ENCODE data around the gene PLEKHG3.
"Not testable (repeated sequence)": the region's sequence is repeated elsewhere in the genome, so short reads cannot be mapped to it uniquely, and the experiment has no call there.

PLEKHG3 gene

DNA sequence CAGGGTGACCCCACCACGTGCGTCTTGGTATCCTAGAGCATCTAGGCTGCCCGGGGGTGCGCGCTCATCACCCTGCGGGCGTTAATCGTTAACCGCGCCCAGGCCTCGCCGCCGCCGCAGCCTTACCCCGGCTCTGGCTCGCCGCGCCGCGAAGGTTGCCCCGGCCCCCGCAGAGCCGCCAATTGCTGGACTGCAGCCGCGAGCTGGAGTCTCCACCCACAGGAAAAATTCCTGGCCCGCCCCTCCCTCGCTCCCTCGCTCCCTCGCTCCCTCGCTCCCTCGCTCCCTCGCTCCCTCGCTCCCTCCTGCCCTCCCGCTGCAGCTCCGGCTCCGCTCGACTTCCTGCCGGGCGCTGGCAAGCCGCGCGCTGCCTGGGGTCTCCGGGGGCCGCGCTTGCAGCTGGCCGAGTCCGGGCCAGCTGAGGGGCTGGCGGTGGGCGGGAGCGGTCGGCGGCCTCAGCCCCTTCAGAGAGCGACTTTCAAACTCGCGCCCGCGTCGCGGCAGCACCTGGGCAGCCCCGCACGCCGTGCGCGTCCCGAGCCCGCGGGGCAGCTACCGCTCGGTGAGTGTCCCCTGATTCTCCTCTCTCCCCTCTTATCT, at the start of gene PLEKHG3:
PLEKHG3 (plus strand) TSS at position 282 of the 600 bp plus-strand sequence. CDS start 23,208 bp downstream, outside the sequence.
- peak; percentile 99 for FAIRE-seq
- peak; percentile 95 for DNase-seq (ENCODE audit: low spot score)

GRCh38 chr14:64654901-64655300, 49.3 kb upstream of the PLEKHG3 start:
- no peak for DNase-seq (ENCODE audit: low spot score)
- FAIRE-seq = no peak

DNA sequence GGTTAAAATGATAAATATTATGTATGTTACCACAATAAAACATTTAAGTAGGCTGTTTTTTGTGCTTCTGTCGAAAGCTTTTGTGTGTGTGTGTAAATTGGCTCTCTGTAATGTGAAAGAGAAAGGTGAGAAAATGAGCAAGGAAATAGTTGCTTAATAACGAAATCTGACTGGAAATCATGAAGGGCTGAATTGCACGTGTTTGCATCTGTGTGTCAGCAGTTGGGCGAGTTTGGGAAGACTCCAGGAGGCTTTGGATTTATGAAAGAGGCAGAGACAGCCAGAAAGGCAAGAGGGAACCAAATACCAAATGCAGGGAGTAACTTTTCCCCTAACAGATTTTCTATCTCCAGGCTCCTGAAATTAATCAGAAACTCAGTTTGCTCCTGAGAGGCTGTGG, 47.2 kb upstream of the PLEKHG3 start:
- no peak for FAIRE-seq
- peak; percentile 12 for DNase-seq (ENCODE audit: low spot score)

DNA sequence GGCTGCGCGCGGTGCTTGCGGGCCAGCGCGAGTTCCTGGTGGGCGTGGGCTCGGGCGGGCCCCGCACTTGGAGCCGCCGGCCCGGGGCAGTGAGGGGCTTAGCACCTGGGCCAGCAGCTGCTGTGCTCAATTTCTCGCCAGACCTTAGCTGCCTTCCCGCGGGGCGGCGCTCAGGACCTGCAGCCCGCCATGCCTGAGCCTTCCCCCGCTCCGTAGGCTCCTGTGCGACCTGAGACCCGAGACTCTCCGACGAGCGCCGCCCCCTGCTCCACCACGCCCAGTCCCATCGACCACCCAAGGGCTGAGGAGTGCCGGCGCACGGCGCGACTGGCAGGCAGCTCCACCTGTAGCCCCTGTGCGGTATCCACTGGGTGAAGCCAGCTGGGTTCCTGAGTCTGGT, 46.0 kb upstream of the PLEKHG3 start:
- DNase-seq (ENCODE audit: low spot score) (no peak), FAIRE-seq (no peak)

DNA sequence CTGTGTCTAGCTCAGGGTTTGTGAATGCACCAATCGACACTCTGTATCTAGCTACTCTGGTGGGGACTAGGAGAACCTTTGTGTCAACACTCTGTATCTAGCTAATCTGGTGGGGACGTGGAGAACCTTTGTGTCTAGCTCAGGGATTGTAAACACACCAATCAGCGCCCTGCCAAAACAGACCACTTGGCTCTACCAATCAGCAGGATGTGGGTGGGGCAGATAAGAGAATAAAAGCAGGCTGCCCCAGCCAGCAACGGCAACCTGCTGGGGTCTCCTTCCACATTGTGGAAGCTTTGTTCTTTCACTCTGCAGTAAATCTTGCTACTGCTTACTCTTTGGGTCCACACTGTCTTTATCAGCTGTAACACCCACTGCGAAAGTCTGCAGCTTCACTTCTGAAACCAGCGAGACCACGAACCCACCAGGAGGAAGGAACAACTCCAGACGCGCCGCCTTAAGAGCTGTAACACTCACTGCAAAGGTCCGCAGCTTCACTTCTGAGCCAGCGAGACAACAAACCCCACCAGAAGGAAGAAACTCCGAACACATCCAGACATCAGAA, 45.4 kb upstream of the PLEKHG3 start:
- not testable (repeated sequence) for DNase-seq (ENCODE audit: low spot score)
- FAIRE-seq = peak; percentile 84

- DNase-seq (ENCODE audit: low spot score) (peak; percentile 25), FAIRE-seq (peak; percentile 92)
Observed at GRCh38 chr14:64659366-64659765, 44.9 kb upstream of the PLEKHG3 start.

- no peak for FAIRE-seq
Observed at GRCh38 chr14:64663174-64663573, 41.0 kb upstream of the PLEKHG3 start.

DNA sequence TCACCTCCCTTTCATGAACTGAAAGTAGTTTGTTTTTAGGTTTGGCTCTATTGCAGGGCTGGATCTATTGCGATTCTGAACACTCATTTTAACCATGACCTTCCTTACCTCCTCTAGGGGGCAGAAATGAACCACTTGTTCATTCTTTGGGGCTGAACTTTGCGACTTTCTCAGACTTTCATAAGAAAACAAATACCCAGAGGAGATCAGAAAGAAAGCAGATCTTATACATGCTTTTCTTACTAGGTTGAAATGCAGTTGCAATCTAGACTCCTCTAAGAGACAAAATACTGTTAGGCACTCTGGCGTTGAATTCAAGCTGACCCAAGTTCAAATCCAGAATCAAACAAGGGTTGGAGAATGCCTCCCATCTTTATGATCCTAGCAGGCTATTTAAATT, 32.6 kb upstream of the PLEKHG3 start:
- DNase-seq (ENCODE audit: low spot score) (peak; percentile 76), FAIRE-seq (peak; percentile 81)

More at GRCh38 chr14:64663174-64663573, 41.0 kb upstream of the PLEKHG3 start:
- peak; percentile 93 for DNase-seq (ENCODE audit: low spot score)

GRCh38 chr14:64673316-64673715, 30.9 kb upstream of the PLEKHG3 start:
- no peak for DNase-seq (ENCODE audit: low spot score)
- no peak for FAIRE-seq

DNA sequence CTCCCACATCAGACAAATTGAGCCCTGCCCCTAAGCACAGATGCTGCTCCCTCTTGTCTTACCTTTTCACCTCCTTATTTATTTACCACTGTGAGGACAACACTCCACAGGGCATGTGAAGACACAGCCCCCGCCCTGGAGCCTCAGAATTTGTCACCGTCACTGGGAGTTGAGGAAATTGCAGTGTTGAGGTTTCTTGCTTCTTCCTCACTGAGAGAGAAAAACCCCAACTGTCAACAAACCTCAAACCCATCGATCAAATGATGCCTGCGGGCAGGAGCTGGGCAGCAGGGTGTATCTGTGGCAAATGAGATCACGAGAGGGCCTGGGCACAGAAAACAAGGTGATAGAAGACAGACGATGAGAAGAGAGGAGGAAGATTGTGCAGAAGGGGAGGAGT, 30.5 kb upstream of the PLEKHG3 start:
- DNase-seq (ENCODE audit: low spot score) (no peak), FAIRE-seq (peak; percentile 9)

DNA sequence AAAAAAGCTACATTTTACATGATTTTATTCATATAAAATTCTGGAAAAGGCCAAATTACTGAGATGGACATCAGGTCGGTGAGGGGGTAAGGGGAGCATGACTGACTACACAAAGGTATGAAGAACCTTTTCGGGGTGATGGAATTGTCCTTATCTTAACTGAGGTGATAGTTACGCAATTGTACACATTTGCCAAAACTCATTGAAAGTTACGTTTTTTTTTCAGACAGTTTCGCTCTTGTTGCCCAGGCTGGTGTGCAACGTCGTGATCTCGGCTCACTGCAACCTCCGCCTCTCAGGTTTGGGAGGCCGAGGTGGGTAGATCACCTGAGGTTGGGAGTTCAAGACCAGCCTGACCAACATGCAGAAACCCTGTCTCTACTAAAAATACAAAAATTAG, 29.4 kb upstream of the PLEKHG3 start:
- DNase-seq (ENCODE audit: low spot score) = no peak
- peak; percentile 79 for FAIRE-seq

DNA sequence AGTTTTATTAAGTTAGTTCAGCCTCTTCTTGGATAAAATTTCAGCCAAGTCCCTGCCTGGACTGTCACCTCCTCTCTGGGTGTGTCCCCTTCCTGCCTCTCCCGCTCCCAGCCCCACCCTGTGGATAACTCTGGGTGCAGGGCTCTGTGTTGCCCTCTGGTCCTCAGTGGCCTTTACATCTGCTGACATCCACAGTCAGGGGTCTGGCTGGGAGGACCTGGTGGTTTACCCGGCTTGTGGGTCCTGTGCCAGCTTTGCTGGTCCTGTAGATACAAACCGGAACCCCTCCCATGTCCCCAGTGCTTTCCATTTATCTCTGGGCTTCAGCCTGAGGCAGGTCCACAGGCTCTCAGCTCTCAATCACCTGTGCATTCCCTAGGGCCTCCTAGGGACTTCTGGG, 28.9 kb upstream of the PLEKHG3 start:
- DNase-seq (ENCODE audit: low spot score) = no peak
- no peak for FAIRE-seq

DNA sequence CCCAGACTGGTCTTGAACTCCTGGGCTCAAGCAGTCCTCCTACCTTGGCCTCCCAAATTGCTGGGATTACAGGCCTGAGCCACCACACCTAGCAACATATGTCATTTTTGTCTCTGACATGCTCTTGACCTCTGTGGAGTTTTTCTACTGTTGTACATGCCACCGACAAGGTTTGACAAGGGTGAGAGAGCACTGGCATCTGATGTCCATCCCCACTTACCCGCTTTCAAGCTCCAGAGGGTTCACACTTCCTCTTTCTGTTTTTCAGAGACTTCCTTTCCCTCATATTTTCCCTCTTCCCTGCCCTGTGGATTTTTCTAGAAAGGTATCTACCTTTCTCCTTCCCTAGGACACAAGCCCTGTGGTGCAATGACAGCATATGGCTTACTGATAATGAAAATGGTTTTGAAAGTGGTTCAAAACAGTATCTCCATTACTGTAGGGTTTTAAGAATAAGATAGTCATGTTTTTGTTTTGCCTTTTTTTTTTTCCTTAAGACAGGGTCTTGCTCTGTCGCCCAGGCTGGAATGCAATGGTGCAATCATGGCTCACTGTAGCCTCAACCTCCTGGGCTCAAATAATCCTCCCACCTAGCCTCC, 27.7 kb upstream of the PLEKHG3 start:
- DNase-seq (ENCODE audit: low spot score) (no peak), FAIRE-seq (peak; percentile 42)

GRCh38 chr14:64680013-64680713, 24.1 kb upstream of the PLEKHG3 start:
- peak; percentile 53 for DNase-seq (ENCODE audit: low spot score)
- FAIRE-seq = peak; percentile 91

GRCh38 chr14:64680714-64681065, 23.5 kb upstream of the PLEKHG3 start:
- FAIRE-seq (peak; percentile 30), DNase-seq (ENCODE audit: low spot score) (no peak)

DNA sequence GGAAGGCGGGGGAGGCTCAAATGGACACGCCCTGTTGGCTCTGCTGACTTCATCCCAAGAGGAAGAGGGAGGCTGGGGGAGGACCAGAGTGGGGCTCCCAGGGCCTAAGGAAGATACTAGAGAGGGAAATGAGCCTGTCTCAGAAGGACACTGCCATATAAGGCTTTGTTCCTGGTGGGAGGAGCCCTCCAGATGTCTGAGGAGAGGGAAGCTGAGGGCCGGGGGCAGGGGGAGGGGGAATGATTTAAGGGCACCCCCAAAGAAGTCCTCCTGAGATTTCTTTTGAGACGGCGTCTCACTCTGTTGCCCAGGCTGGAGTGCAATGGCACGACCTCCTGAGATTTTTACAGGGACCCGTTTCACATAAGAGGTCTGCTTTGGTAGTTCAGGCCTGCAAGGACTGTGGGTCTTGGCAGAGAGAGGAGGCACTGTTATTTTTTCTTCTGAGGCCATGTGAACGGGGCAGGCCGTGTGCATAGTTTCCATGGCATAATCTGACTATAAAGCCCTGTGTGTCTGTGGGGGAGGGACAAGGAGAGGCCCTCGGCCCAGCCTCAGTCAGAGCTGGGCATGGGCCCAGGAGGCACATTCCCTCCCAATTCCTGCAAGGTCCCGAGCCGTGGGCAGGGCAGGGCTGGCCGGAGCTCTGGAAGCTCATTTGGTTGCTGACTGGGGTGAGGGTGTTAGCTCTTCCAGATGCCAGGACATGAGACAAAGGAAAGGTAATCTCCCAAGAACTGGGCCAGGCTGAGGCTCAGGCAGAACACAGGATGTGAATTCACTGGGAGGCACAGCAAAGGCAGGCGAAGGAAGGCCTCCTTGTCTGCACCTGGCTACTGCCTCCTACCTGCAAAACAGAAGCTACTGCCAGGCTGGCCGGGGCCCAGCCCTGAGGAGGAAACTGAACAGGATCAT, 22.2 kb upstream of the PLEKHG3 start:
- FAIRE-seq (peak; percentile 93), DNase-seq (ENCODE audit: low spot score) (peak; percentile 90)

- DNase-seq (ENCODE audit: low spot score) (no peak), FAIRE-seq (no peak)
Observed at GRCh38 chr14:64682843-64683242, 21.4 kb upstream of the PLEKHG3 start.

- DNase-seq (ENCODE audit: low spot score) (no peak), FAIRE-seq (peak; percentile 82)
Observed at GRCh38 chr14:64683264-64683663, 21.0 kb upstream of the PLEKHG3 start.

GRCh38 chr14:64684091-64684490, 20.1 kb upstream of the PLEKHG3 start:
- no peak for FAIRE-seq
- peak; percentile 57 for DNase-seq (ENCODE audit: low spot score)

- FAIRE-seq = peak; percentile 90
Observed at GRCh38 chr14:64685371-64686281, 18.6 kb upstream of the PLEKHG3 start.

More at GRCh38 chr14:64685371-64686281, 18.6 kb upstream of the PLEKHG3 start:
- no peak for DNase-seq (ENCODE audit: low spot score)

Measured in urothelium cell line (cell line).